Testis (tissue), 2 donors: ENCODE measurements around the gene SLCO1B3.

Experiments
- POLR2A ChIP-seq: fragments of 450-650 bp; IDR thresholded peaks from one replicate; pipeline ENCODE4 v1.6.1; 2017; ENCODE audit warnings: antibody characterized with exemption, mild to moderate bottlenecking, moderate library complexity
- TF ChIP-seq, protein P1 (sequence below), 3 experiments: fragments of 450-650 bp in 2 of 3; fragments of 200-600 bp in 1 of 3; sonication (generic) in 1 of 3; IDR thresholded peaks; one replicate each; pipeline ENCODE4 v1.5.1; 2016 to 2019; ENCODE audit warnings: antibody characterized with exemption in 3 of 3, mild to moderate bottlenecking in 2 of 3, moderate library complexity in 1 of 3

DNA sequence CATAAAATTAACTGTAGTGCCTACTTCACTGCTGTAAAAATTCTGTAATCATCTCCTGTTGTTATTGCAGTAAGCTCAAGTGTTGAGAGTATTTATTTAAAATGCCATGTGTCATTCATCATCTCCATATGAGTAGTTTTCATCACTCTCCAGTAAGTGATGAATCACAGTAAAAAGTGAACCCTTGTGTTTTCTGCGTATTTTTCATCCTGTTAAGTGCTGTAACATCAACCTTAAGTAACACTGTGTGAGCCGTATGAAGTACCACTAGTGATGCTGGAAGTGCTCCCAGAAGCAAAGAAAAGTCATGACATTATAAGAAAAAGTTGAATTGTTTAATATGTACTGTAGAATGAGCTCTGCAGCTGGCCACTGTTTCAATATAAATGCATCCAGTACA lies 55.4 kb downstream of the SLCO1B3 start:
- no peak for TF ChIP-seq POLR2A
- TF ChIP-seq, protein P1, sequence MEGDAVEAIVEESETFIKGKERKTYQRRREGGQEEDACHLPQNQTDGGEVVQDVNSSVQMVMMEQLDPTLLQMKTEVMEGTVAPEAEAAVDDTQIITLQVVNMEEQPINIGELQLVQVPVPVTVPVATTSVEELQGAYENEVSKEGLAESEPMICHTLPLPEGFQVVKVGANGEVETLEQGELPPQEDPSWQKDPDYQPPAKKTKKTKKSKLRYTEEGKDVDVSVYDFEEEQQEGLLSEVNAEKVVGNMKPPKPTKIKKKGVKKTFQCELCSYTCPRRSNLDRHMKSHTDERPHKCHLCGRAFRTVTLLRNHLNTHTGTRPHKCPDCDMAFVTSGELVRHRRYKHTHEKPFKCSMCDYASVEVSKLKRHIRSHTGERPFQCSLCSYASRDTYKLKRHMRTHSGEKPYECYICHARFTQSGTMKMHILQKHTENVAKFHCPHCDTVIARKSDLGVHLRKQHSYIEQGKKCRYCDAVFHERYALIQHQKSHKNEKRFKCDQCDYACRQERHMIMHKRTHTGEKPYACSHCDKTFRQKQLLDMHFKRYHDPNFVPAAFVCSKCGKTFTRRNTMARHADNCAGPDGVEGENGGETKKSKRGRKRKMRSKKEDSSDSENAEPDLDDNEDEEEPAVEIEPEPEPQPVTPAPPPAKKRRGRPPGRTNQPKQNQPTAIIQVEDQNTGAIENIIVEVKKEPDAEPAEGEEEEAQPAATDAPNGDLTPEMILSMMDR (IDR thresholded peaks at IDR 0.05) = no peak
